HEK293 (cell line): ENCODE measurements around the gene DRC1.

Source experiments
- CTCF ChIA-PET: fragments of 350-600 bp; formaldehyde crosslinking; extraction: SDS; loops from one replicate; lab custom pipeline; 2021; ENCODE audit warnings: antibody characterized with exemption; lab: Yijun Ruan, JAX
- POLR2A ChIA-PET: fragments of 300-600 bp; formaldehyde crosslinking; extraction: SDS; loops from one replicate; lab custom pipeline; 2020; ENCODE audit warnings: antibody characterized with exemption, inconsistent platforms; lab: Yijun Ruan, JAX
- H3K27ac ChIP-seq: fragments of 200-500 bp; sonication (Bioruptor generic); 2 replicates; pipeline ENCODE4 v1.5.1; 2014; ENCODE audit warnings: low read depth, low read length, control low read depth, inconsistent platforms; ENCODE audit errors: extremely low read depth
- H3K36me3 ChIP-seq, 2 experiments: fragments of 200-500 bp in 1 of 2; sonication (Bioruptor generic) in 1 of 2; 1 replicate in 1 of 2; 2 replicates in 1 of 2; pipeline ENCODE4 v1.5.1; 2014 to 2017; ENCODE audit warnings: inconsistent platforms in 2 of 2, low read length in 2 of 2; ENCODE audit not compliant: control insufficient read depth in 2 of 2, insufficient read depth in 1 of 2
- H3K4me1 ChIP-seq: fragments of 200-500 bp; sonication (Bioruptor generic); 2 replicates; pipeline ENCODE4 v1.5.1; 2014; ENCODE audit warnings: mild to moderate bottlenecking, low read length, inconsistent platforms; ENCODE audit not compliant: control insufficient read depth, insufficient read depth
- H3K4me3 ChIP-seq: 2 replicates; pipeline ENCODE4 v1.5.1; 2011; ENCODE audit warnings: low read depth, mild to moderate bottlenecking, control low read depth, low read length, moderate library complexity
- H3K9me3 ChIP-seq: fragments of 200-500 bp; sonication (Bioruptor generic); 2 replicates; pipeline ENCODE4 v1.5.1; 2014; ENCODE audit warnings: low read depth, low read length, inconsistent platforms; ENCODE audit not compliant: control insufficient read depth, insufficient read depth
- BCL11A ChIP-seq: fragments of 450-650 bp; formaldehyde crosslinking; IDR thresholded peaks from 2 replicates; pipeline ENCODE4 v1.5.1; 2016; ENCODE audit warnings: low read depth, missing biosample characterization, missing genetic modification characterization
- BCL11B ChIP-seq: fragments of 450-650 bp; formaldehyde crosslinking; IDR thresholded peaks from 2 replicates; pipeline ENCODE4 v1.5.1; 2016; ENCODE audit warnings: low read depth, missing biosample characterization, missing genetic modification characterization
- EGR2 ChIP-seq: fragments of 450-650 bp; formaldehyde crosslinking; IDR thresholded peaks from 2 replicates; pipeline ENCODE4 v1.5.1; 2016; ENCODE audit warnings: low read depth, missing biosample characterization, missing genetic modification characterization
- HOXA7 ChIP-seq: sonication (generic); formaldehyde crosslinking; IDR thresholded peaks from 2 replicates; pipeline ENCODE4 v1.8.1; 2022; ENCODE audit warnings: missing genetic modification reagents, borderline replicate concordance
- IKZF3 ChIP-seq: fragments of 450-650 bp; IDR thresholded peaks from 2 replicates; pipeline ENCODE4 v1.5.0; 2018; ENCODE audit warnings: missing biosample characterization, mild to moderate bottlenecking, missing genetic modification characterization, moderate library complexity
- RBAK ChIP-seq: fragments of 450-650 bp; formaldehyde crosslinking; IDR thresholded peaks from 2 replicates; pipeline ENCODE4 v1.5.1; 2016; ENCODE audit warnings: missing biosample characterization, missing genetic modification characterization
- SCRT1 ChIP-seq: fragments of 450-650 bp; formaldehyde crosslinking; IDR thresholded peaks from 2 replicates; pipeline ENCODE4 v1.5.1; 2016; ENCODE audit warnings: missing biosample characterization, missing genetic modification characterization, borderline replicate concordance
- SP7 ChIP-seq: fragments of 450-650 bp; formaldehyde crosslinking; IDR thresholded peaks from 2 replicates; pipeline ENCODE4 v1.5.1; 2016; ENCODE audit warnings: missing biosample characterization, missing genetic modification characterization
- ZEB2 ChIP-seq: fragments of 450-650 bp; formaldehyde crosslinking; IDR thresholded peaks from 2 replicates; pipeline ENCODE4 v1.5.1; 2016; ENCODE audit warnings: missing biosample characterization, missing genetic modification characterization
- ZIC2 ChIP-seq: fragments of 450-650 bp; formaldehyde crosslinking; IDR thresholded peaks from 2 replicates; pipeline ENCODE4 v1.5.1; 2016; ENCODE audit warnings: missing biosample characterization, missing genetic modification characterization
- ZNF221 ChIP-seq: fragments of 450-650 bp; formaldehyde crosslinking; IDR thresholded peaks from 2 replicates; pipeline ENCODE4 v1.5.1; 2017; ENCODE audit warnings: missing biosample characterization, missing genetic modification characterization, borderline replicate concordance
- ZNF223 ChIP-seq: fragments of 450-650 bp; formaldehyde crosslinking; IDR thresholded peaks from 2 replicates; pipeline ENCODE4 v1.5.1; 2016; ENCODE audit warnings: missing biosample characterization, missing genetic modification characterization
- ZNF416 ChIP-seq: fragments of 450-650 bp; formaldehyde crosslinking; IDR thresholded peaks from 2 replicates; pipeline ENCODE4 v1.5.1; 2016; ENCODE audit warnings: missing biosample characterization, missing genetic modification characterization
- ZNF423 ChIP-seq: fragments of 450-650 bp; formaldehyde crosslinking; IDR thresholded peaks from 2 replicates; pipeline ENCODE4 v1.5.1; 2016; ENCODE audit warnings: missing biosample characterization, missing genetic modification characterization
- ZNF558 ChIP-seq: fragments of 450-650 bp; formaldehyde crosslinking; IDR thresholded peaks from 2 replicates; pipeline ENCODE4 v1.5.1; 2016; ENCODE audit warnings: missing biosample characterization, missing genetic modification characterization
- ZNF785 ChIP-seq: fragments of 450-650 bp; formaldehyde crosslinking; IDR thresholded peaks from 2 replicates; pipeline ENCODE4 v1.5.1; 2016; ENCODE audit warnings: missing biosample characterization, missing genetic modification characterization
- ZNF837 ChIP-seq: fragments of 450-650 bp; formaldehyde crosslinking; IDR thresholded peaks from 2 replicates; pipeline ENCODE4 v1.5.1; 2016; ENCODE audit warnings: missing biosample characterization, missing genetic modification characterization
- ZSCAN16 ChIP-seq: fragments of 450-650 bp; formaldehyde crosslinking; IDR thresholded peaks from 2 replicates; pipeline ENCODE4 v1.5.1; 2016; ENCODE audit warnings: missing biosample characterization, missing genetic modification characterization
- TF ChIP-seq, protein P1 (sequence below): fragments of 450-650 bp; formaldehyde crosslinking; IDR thresholded peaks from 2 replicates; pipeline ENCODE4 v1.5.1; 2016; ENCODE audit warnings: missing biosample characterization, missing genetic modification characterization
- TF ChIP-seq, protein P2 (sequence below): fragments of 450-650 bp; IDR thresholded peaks from 2 replicates; pipeline ENCODE4 v1.5.1; 2018; ENCODE audit warnings: missing biosample characterization, missing genetic modification characterization
- TF ChIP-seq, protein P3 (sequence below): fragments of 450-650 bp; formaldehyde crosslinking; optimal IDR thresholded peaks from 2 replicates; pipeline ENCODE3; 2016; ENCODE audit warnings: missing biosample characterization, mild to moderate bottlenecking, missing genetic modification characterization
- TF ChIP-seq, protein P4 (sequence below): fragments of 450-650 bp; formaldehyde crosslinking; IDR thresholded peaks from 2 replicates; pipeline ENCODE4 v1.5.1; 2016; ENCODE audit warnings: missing biosample characterization, missing genetic modification characterization

Gene DRC1

DNA sequence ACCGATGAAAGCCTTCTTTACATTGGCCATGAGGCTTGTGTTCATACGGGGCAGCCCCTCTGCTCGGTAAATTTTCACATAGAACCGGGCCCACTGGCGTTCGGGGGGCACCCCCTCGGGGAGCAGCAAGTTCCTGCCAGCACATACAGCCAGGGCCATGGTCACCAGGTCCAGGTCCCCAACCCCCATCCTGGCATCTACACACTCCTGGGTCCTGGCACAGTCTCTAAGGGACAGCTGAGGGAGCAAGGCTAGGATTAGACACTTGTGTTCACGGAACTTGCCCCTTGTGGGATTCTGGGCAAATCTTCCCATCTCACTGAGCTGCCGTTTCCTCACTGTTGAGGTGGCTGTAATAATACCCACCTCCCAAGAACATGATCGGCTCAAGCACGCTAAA is 81.8 kb downstream of the DRC1 start:
- H3K4me3 ChIP-seq, result no peak overlapping the region
- H3K36me3 ChIP-seq, result no peaks in the 10 kb centered on the region
- CTCF ChIA-PET, result interaction anchor here (0.5 kb wide), 1 partner anchor 14 kb away, joined by 7 read pairs; no protein-coding TSS in a partner anchor
- H3K9me3 ChIP-seq, result no peaks in the 10 kb centered on the region
- no peak for TF ChIP-seq ZEB2 (tag by site-specific recombination)
- no peak for TF ChIP-seq ZNF785
- TF ChIP-seq ZNF416 (tag by site-specific recombination), result no peak
- H3K27ac ChIP-seq, result no peak overlapping the region
- no peaks in the 10 kb centered on the region for H3K4me1 ChIP-seq
- POLR2A ChIA-PET, result no interaction called here

DNA sequence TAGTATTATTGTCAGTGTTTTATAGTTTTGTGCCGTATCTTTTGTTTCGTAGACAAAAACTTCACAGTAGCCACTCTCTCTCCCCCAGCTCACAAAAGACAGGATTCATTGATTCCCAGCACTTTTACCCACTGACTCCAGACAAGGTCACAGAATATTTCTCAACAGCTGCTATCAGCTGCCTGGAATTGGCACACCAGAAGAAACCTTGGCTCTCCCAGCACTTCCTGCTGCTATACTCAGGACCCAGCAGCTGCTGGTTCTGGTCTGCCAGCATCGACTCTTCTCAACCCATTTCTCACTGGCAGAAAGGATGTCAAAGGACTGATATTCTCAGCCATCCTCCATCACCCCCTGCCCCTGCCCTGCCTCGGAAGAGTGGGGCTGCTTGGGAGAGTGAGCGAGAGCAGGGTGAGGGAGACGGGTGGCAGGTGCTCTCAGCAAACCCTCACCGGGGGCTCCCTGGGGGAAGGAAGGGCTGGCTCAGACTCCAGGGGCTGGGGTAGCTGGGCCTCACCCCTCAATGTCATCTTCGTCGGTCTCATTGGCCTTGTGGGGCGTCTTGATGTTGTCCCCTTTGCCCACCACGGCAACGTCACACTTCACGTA is 82.3 kb downstream of the DRC1 start:
- Histone ChIP-seq H3K9me3 (no peaks in the 10 kb centered on the region), H3K36me3 (no peaks in the 10 kb centered on the region), H3K27ac (no peak overlapping the region), H3K4me3 (no peak overlapping the region), H3K4me1 (no peaks in the 10 kb centered on the region)
- POLR2A ChIA-PET, result no interaction called here
- TF ChIP-seq RBAK (no peak), ZNF558 (tag by site-specific recombination) (no peak), ZSCAN16 (no peak), ZIC2 (tag by site-specific recombination) (no peak), ZNF223 (tag by site-specific recombination) (no peak), BCL11A (tag by site-specific recombination) (no peak), IKZF3 (no peak), ZNF837 (tag by site-specific recombination) (no peak), ZNF423 (tag by site-specific recombination) (no peak), EGR2 (tag by site-specific recombination) (no peak), SCRT1 (tag by site-specific recombination) (no peak), SP7 (no peak), HOXA7 (CRISPR knock-in tag) (no peak), BCL11B (no peak), ZNF221 (tag by site-specific recombination) (no peak)
- TF ChIP-seq, protein P1, sequence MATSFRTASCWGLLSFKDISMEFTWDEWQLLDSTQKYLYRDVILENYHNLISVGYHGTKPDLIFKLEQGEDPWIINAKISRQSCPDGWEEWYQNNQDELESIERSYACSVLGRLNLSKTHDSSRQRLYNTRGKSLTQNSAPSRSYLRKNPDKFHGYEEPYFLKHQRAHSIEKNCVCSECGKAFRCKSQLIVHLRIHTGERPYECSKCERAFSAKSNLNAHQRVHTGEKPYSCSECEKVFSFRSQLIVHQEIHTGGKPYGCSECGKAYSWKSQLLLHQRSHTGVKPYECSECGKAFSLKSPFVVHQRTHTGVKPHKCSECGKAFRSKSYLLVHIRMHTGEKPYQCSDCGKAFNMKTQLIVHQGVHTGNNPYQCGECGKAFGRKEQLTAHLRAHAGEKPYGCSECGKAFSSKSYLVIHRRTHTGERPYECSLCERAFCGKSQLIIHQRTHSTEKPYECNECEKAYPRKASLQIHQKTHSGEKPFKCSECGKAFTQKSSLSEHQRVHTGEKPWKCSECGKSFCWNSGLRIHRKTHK (tag by site-specific recombination), result no peak
- TF ChIP-seq, protein P2, sequence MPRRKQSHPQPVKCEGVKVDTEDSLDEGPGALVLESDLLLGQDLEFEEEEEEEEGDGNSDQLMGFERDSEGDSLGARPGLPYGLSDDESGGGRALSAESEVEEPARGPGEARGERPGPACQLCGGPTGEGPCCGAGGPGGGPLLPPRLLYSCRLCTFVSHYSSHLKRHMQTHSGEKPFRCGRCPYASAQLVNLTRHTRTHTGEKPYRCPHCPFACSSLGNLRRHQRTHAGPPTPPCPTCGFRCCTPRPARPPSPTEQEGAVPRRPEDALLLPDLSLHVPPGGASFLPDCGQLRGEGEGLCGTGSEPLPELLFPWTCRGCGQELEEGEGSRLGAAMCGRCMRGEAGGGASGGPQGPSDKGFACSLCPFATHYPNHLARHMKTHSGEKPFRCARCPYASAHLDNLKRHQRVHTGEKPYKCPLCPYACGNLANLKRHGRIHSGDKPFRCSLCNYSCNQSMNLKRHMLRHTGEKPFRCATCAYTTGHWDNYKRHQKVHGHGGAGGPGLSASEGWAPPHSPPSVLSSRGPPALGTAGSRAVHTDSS (tag by site-specific recombination), result no peak
- TF ChIP-seq, protein P3, sequence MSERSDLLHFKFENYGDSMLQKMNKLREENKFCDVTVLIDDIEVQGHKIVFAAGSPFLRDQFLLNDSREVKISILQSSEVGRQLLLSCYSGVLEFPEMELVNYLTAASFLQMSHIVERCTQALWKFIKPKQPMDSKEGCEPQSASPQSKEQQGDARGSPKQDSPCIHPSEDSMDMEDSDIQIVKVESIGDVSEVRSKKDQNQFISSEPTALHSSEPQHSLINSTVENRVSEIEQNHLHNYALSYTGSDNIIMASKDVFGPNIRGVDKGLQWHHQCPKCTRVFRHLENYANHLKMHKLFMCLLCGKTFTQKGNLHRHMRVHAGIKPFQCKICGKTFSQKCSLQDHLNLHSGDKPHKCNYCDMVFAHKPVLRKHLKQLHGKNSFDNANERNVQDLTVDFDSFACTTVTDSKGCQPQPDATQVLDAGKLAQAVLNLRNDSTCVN (tag by site-specific recombination), result no peak
- TF ChIP-seq, protein P4, sequence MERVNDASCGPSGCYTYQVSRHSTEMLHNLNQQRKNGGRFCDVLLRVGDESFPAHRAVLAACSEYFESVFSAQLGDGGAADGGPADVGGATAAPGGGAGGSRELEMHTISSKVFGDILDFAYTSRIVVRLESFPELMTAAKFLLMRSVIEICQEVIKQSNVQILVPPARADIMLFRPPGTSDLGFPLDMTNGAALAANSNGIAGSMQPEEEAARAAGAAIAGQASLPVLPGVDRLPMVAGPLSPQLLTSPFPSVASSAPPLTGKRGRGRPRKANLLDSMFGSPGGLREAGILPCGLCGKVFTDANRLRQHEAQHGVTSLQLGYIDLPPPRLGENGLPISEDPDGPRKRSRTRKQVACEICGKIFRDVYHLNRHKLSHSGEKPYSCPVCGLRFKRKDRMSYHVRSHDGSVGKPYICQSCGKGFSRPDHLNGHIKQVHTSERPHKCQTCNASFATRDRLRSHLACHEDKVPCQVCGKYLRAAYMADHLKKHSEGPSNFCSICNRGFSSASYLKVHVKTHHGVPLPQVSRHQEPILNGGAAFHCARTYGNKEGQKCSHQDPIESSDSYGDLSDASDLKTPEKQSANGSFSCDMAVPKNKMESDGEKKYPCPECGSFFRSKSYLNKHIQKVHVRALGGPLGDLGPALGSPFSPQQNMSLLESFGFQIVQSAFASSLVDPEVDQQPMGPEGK (tag by site-specific recombination), result no peak
- CTCF ChIA-PET, result interaction anchor here (0.5 kb wide), 1 partner anchor 15 kb away, joined by 7 read pairs; no protein-coding TSS in a partner anchor
